Glomerular visceral epithelial cell (primary cell): ENCODE results near the gene INPP5F.

ENCODE experiments used
- DNase-seq: peaks from one replicate; pipeline ENCODE4 v3.0.0-alpha.2; 2016; ENCODE audit errors: extremely low spot score

The INPP5F gene

DNA sequence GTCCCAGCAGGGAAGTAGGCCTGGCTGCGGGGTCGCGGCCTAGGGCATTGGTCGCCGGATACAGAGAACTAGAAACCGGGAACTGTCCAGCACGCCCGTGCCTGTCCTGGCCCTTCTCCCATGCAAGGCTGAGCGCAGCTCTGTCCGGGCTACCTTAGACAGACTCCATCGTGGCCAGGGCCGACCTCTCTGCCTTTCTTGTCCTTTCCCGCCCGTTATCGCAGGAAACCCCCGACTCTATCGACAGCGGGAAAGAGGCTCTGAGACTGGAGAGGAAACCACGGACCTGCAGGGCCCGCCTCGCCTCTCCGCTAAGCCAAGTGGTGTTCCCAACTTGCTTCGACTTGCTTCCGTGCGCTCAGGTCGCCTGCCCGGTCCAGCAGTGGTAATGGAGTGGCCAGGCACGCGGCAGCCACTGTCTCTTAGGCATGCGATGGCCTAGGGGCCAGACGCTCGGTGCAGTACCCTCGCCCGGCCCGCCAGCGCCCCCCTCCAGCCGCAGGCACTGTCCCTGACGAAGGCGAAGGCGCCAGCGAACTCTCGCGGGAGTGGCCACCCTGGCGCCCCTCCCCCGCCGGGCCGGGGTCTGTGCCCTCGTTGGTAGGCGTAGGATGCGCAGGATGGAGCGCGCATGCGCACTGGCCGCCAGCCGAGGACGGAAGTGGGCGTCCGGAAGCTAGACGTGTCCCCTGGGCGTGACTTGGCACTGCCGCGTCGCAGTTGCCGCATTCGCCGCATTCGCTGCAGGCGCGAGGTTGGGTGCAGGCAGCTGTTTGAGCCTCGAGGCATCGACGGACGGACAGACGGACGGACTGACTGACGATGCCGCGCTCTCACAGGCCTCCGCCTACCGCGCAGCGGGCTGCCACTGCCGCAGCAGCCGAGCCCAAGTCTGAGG, 92.4 kb downstream of the INPP5F start:
- no peak for DNase-seq

DNA sequence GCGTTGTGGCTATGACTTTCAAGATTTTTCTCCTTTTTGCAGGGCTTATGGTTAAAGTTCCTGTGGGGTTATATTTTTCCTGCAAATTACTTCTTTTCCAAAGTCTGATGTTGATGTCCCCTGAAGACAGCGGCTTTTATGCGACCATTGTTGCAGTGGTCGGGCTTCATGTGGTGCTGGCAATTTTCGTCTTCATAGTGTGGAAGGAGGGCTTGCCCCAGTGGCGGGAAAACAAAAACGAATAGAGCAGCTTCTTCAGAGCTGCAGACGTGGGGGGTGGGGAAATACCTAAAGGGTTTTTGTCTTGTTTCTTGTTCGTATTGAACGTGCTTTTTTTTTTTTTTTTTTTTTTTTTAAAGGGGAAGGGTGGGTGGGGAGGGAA, 93.0 kb downstream of the INPP5F start:
- no peak for DNase-seq

DNA sequence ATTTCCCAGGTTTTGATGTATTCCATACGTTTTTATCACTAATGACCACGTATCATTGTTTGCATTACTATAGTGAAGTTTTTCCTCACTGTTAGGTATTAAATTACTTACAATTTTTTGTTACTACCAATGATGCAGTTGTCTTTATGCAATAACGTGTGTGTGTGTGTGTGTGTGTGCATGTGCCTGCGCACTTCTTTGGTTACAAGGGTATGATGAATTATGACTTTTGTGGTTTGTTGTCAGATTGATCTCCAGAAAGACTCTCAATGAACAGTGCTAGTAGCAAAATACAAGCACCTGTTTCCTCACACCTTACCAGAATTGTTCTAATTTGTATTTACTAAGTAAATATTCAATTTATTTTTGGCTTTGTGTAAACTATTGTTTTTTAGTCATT, 95.3 kb downstream of the INPP5F start:
- DNase-seq, result no peak

DNA sequence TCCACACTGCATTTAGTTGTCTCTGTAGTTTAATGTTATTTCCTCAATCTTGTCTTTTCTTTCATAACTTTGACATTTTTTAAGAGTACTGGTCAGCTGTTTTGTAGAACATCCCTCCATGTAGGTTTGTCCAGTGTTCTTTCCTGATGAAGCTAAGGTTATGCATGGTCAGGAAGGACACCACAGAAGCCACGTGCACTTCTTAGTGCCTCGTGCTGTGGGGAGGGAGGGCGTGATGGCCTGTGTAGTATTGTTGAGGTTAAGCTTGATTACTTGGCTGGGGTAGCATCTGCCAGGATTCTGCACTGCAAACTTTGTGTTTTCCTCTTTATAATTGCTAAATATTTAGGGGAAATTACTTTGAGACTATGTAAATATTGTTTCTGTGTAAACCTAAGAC, 98.4 kb downstream of the INPP5F start:
- DNase-seq, result no peak

DNA sequence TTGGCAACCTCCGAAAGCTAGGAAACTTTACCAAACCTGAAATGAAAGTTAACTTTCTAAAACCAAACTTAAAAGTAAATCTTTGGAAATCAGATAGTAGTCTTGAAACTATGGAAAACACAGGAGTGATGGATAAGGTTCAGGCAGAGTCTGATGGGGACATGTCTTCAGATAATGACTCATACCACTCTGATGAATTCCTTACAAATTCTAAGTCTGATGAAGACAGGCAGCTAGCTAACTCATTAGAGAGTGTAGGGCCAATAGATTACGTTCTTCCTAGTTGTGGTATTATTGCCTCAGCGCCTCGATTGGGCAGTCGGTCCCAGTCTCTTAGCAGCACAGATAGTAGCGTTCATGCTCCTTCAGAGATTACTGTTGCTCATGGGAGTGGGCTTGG, 100.9 kb downstream of the INPP5F start:
- DNase-seq, result no peak

GRCh38 chr10:119827430-119827829, 101.6 kb downstream of the INPP5F start:
- no peak for DNase-seq

DNA sequence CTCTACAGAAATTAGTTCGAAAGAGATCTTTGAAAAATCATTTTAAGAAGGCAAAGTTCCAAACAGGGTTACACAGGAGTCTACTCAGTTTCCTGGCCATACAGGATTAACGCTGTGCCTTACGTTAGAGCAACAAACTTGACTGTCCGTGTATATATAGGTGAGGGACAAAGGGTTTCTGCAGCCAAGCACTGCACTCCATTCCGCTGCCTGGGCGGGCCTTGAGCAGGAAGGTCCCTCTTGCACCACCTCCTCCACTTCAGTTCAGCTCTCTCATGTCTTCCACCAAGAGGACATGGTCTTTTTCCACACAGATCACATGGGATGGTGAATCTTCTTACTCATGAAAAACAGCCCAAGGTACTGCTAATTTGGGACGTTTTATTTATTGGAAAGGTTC, 103.6 kb downstream of the INPP5F start:
- no peak for DNase-seq

GRCh38 chr10:119830851-119831250, 105.0 kb downstream of the INPP5F start:
- DNase-seq, result no peak

DNA sequence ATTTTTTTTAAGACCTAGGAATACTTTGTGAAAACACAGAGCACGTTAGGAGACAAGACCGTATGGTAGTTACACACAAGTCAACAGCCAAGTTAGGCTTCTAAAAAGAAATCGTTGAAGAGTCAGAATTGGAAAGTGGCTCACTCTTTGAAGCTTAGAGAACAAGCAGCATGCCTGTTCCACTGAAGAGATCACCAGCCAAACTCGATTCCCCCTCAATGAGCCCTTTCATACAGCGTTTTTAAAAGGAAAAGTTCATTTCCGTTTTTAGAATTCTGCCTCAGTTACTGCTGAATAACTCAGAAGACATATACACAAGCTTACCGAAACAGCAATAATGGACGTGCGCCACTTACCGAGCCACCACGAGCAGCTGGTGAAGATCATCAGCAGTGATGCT, 105.8 kb downstream of the INPP5F start:
- DNase-seq, result no peak

DNA sequence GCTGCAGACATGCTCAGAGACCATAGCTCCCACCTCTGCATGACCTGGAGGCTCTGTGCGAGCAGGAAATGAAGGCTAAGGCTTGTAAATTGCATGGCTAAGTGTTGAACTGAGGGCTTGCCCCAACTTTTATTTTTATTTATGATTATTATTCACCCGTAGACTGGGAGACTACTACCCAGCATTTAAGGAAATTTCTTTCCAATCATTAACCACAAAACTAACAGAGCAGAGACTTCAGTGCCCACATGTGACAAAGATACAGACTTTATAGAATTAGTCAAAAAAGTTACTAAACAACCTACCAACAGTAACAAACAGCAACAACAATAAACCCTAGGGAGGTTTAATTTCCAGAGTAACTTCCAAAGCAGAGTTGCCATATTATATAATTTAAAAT, 107.1 kb downstream of the INPP5F start:
- no peak for DNase-seq

GRCh38 chr10:119834188-119834587, 108.3 kb downstream of the INPP5F start:
- no peak for DNase-seq

DNA sequence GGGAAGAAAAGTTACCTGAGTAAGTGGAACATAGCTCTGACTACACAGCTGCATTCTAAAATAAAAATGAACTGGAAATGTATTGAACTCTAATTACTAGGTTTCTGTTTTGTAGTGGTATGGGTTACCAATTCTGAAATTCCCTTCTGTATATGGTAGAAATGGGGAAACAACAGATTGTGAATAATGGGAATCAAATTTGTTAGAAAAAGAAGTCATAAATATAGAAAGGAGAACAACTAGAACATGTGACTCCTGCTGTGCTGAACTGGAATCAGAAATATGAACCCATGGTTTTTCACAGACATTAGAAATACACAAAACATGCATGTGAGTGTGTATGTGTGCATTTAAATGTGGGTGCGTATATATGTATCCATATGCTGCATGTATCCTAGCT, 119.8 kb downstream of the INPP5F start:
- DNase-seq, result no peak

DNA sequence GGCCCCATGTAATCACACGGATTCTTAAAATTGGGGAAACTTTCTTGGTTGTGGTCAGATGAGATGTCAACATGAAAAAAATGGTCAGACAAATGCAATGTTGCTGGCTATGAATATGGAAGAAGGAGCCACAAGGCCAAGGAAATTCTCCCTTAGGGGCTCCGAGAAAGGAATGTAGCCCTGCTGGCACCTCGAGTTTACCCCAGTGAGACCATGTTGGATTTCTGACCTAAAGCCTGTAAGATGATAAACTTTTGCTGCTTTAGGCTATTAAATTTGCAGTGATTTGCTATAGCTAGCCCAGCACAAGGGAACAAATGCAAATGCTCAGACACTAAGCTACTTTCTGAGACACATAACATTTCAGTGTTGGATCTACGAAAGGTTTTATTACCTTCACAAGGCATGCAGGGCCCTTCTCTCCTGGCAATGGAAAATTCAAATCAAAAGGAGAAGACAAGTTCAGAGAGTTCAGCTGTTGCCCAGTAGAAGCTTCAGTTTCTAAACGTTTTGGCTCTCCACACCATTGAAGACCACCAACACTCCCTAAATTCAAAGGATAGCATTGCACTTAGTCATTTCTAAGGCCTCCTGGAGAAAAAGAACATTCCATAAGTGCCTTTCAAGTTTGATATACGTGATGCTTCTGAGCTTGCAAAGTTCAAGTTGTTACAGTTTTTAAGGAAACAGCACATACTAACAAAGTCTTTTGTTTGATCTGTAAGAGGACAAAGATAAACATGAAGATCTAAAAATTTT, 123.4 kb downstream of the INPP5F start:
- DNase-seq, result peak; percentile 62

DNA sequence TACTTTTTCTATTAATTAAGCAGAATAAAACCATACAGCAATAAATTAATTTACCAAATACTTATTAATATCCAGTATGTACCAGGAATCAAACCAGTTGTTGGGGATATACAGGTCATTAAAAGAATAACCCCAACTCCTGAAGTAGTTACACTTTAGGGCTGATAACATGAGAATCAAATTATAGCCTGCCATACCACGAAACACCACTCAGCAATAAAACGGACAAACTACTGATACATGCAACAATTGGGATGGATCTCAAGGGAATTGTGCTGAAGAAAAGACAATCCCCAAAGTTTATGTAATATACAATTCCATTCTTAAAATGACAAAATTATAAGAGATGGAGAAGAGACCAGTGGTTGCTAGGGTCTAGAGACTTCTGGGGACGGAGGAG, 124.1 kb downstream of the INPP5F start:
- DNase-seq, result no peak

- DNase-seq, result no peak
Measured at GRCh38 chr10:119852277-119852676, 126.4 kb downstream of the INPP5F start.

DNA sequence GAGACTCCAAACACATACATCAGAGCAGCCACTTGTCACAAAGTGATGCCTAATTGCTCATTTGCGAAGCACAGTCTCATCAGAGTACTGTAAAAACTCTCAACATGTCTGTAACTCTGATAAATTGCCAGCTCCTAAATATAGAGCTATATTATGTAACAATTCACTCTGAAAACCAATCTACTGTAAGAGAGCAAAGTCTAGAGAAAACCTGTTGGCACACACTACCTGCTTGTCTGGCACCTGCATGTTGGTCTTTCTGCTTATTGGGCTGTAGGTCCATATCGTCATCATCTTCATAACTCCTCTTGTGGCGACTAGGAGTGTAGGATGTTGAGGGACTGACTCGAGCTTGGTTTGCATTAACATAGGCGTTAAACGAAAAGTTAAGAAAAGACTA, 127.0 kb downstream of the INPP5F start:
- DNase-seq, result no peak

DNA sequence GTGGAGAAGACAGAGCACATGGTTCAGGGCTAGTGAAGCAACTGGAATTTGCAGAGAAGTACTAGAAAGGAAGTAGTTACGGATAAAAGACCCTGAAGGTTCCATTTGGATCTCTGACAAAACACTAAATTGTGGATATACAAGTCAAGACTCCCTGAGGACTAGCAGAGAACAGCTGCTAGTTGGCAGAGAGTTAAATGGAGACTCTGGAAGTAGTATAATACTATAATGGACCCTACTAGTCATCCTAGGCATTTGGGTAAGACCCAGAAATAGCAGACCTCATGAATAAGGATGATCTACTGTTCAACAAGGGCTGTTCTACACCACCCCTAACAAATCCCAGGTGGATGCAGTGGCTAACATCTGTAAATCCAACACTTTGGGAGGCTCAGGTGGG, 127.7 kb downstream of the INPP5F start:
- no peak for DNase-seq

DNA sequence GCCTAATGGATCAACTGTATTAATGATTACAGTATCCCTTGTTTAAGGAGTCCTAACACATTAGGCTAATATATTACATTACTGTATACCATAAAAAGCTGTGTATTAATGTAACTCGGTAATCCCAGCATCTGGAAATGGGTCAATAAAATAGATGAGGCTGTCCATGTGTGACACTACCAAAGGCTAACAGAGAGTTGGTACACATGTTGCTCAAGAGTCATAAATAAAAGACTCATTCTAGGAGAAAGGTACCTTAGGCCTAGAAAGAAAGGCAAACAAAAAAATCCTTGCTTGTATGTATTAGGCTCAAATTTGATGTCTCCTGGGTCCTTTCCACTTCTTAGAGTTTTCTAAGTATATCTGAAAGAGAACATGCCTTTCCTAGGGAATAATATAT, 132.2 kb downstream of the INPP5F start:
- DNase-seq, result no peak

DNA sequence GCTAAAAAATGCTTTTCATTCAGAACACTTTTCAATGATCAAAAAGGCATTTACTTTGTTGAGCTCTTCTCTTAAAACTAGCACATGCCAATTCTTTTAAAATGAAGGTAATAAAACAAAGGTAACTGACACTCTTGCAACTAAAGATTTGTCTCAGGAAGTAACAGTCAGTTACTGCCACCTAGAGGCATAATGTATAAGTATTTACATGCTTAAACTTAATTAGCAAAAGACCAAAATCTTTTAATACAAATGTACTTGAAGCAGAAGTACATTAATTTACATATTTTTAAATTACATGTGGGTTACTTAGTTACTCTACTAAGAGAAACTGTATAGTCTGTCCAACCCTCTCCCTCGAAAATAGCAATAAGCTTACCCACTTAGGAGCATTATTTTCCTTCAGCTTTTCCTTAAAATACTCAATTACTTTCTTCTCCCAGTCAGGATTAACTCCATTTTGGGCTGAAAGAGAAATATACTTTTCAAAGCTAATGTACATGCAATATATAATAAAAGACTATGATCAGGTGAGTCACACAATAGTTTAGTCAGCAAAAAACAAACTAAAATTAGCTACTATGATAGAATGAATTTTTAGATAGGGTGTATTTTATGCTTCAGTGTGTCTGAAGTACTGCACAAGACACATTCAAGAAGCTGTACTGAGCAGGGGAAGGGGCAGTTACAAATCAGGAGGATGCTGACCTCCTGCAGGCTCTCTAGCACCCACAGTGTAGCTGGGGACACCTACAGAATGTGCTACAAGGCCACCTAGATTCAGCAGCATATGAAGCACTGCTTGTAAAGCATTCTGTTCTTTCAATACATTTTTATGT, 133.8 kb downstream of the INPP5F start:
- DNase-seq, result peak; percentile 35

DNA sequence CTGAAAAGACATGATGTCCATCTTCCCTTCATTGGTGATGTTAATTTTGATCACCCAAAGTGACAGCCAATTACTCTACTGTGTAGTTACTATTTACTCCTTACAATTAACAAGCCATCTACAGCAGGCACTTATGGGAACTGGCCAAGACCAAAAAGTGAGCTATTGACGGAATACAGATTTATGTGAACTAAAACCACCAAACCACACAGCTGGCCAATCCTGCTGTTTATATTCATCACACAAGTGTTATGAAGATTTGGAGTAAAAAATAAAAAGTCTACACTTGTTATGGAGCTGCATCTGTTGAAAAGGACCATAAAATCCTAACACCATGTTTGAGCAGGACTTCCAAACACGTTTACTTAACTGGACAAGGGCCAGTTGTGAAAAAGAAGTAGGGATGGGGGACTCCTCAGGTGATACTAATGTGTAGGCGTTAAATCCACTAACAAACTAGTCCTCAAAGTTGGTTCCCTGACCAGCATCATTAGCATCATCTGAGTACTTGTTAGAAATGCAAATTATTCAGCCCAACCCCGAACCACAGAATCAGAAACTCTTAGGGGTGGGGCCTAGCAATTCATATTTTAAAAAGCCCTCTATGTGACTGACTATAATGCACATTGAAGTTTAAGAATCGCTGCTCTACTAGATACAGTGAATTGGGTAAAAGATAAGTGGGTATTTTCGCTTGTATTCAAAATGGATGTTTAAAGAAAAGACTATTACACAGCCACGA, 135.2 kb downstream of the INPP5F start:
- DNase-seq, result no peak

DNA sequence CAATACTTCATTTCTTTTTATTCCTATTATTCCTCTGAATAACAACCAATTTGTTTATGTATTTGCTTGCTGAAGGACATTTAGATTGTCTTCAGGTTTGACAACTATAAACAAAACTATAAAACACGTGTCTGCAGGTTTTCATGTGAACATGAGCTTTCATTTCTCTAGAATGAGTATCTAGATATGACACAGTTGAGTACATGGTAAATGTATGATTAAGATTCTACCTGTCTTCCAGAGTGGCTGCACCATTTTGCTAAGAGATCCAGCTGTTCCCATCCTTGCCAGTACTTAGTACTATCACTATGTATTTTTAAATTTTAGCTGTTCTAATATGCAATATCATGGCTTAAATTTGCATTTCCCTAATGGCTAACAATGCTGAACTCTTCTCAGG, 136.7 kb downstream of the INPP5F start:
- DNase-seq, result no peak
